ENCODE results near the gene FKBP4. TPM values are rescaled to one million over a fixed set of nuclear protein-coding genes. Genes with fewer than 3 reads are reported as not detected.
A peak's percentile ranks its signal among the peaks of the same experiment; 100 is the strongest.

Gene FKBP4
- total and polyA plus RNA-seq, 2 of the 13 experiments (the other 11 are each of a cell fraction or from before 2014, with no cell fraction given), result 25.7 to 66.1 TPM

GRCh38 chr12:2812290-2813213, 17.8 kb downstream of the FKBP4 start, which contains the start of gene ITFG2 (continued):
- TF ChIP-seq THRA (CRISPR knock-in tag; IDR thresholded peaks at IDR 0.05; ENCODE audit: borderline replicate concordance) (peak; percentile 79; the same call in 1 of the 2 replicates), HNRNPH1 (optimal IDR thresholded peaks at IDR 0.05; ENCODE audit: low read depth, low read length) (no peak), ZNF484 (CRISPR knock-in tag; IDR thresholded peaks at IDR 0.05; ENCODE audit: borderline replicate concordance, low read depth) (no peak), ISL2 (CRISPR knock-in tag; IDR thresholded peaks at IDR 0.05) (peak; percentile 64), ZNF530 (CRISPR knock-in tag; IDR thresholded peaks at IDR 0.05; ENCODE audit: low read depth) (no peak), ZBTB20 (CRISPR knock-in tag; IDR thresholded peaks at IDR 0.05; ENCODE audit: borderline replicate concordance, low read depth) (peak; percentile 89; the same call in 1 of the 2 replicates), STAT5B (CRISPR knock-in tag; IDR thresholded peaks at IDR 0.05) (no peak), ZBTB49 (CRISPR knock-in tag; IDR thresholded peaks at IDR 0.05; ENCODE audit: borderline replicate concordance) (no peak), SIN3A (IDR thresholded peaks at IDR 0.05; ENCODE audit: borderline replicate concordance, low read depth, low read length) (peak; percentile 78), POLR2G (IDR thresholded peaks at IDR 0.05; ENCODE audit: low read depth, low read length) (peak; percentile 98), JUND (CRISPR knock-in tag; IDR thresholded peaks at IDR 0.05) (peak; percentile 55; the same call in 1 of the 2 replicates), GATA4 (IDR thresholded peaks at IDR 0.05; ENCODE audit: borderline replicate concordance, low read depth) (peak; percentile 69), CBFB (CRISPR knock-in tag; IDR thresholded peaks at IDR 0.05) (peak; percentile 63; the same call in 1 of the 2 replicates), MTERF4 (CRISPR knock-in tag; IDR thresholded peaks at IDR 0.05) (no peak), AGO1 (IDR thresholded peaks at IDR 0.05; ENCODE audit: low read depth, low read length, poor library complexity, severe bottlenecking) (peak; percentile 36), HMGXB3 (CRISPR knock-in tag; IDR thresholded peaks at IDR 0.05; ENCODE audit: borderline replicate concordance) (peak; percentile 82; the same call in 1 of the 2 replicates), CREM (IDR thresholded peaks at IDR 0.05) (peak; percentile 93), CREM (CRISPR knock-in tag; IDR thresholded peaks at IDR 0.05) (no peak), ZNF136 (CRISPR knock-in tag; IDR thresholded peaks at IDR 0.05; ENCODE audit: low read depth) (no peak; the same call in 1 of the 2 replicates)

Data from HepG2 (cell line).